ENCODE measurements around the gene GSS. TPM values are rescaled to one million over a fixed set of nuclear protein-coding genes. Genes with fewer than 3 reads are reported as not detected.

The GSS gene
- total and polyA plus RNA-seq, 4 experiments from 2014 or later = 32.2 to 43.3 (median 39.8) TPM

Small RNA genes lying within 50 kb of the gene (microRNA-seq; reads per million reads assigned to microRNA genes)
- gene MIR499A (ENCODE audit: borderline microRNAs expressed, borderline number of aligned reads, borderline replicate concordance) (not detected), gene MIR499B (ENCODE audit: borderline microRNAs expressed, borderline number of aligned reads, borderline replicate concordance) (not detected)

Other genes with a start within 250 kb of the GSS start
- gene NCOA6, start 130.2 kb downstream of the GSS start, total RNA-seq = 10 to 100 TPM; 29.5 to 29.9 TPM
- 10 to 100 TPM in 1 of 2 donors, under 1 TPM in 1; 0.60 to 12.9 TPM for gene NCOA6, start 130.2 kb downstream of the GSS start, polyA plus RNA-seq
- gene GGT7, start 83.0 kb downstream of the GSS start, total RNA-seq = 10 to 100 TPM; 35.3 to 37.2 TPM
- 1 to 10 TPM; 2.0 to 5.7 TPM for gene GGT7, start 83.0 kb downstream of the GSS start, polyA plus RNA-seq
- 10 to 100 TPM; 19.8 to 24.3 TPM for gene ACSS2, start 79.2 kb downstream of the GSS start, total RNA-seq
- gene ACSS2, start 79.2 kb downstream of the GSS start, polyA plus RNA-seq = 10 to 100 TPM; 11.4 to 14.1 TPM
- under 1 TPM; 0.39 to 0.47 TPM for gene MYH7B, start 62 bp upstream of the GSS start, total RNA-seq
- gene MYH7B, start 62 bp upstream of the GSS start, polyA plus RNA-seq = under 1 TPM in 1 of 2 donors, not detected in 1; 0.32 TPM
- 10 to 100 TPM; 61.2 to 63.0 TPM for gene TRPC4AP, start 137.0 kb upstream of the GSS start, total RNA-seq
- gene TRPC4AP, start 137.0 kb upstream of the GSS start, polyA plus RNA-seq = 10 to 100 TPM; 64.5 to 81.6 TPM
- gene EDEM2, start 191.5 kb upstream of the GSS start, total RNA-seq = 10 to 100 TPM; 27.2 to 27.6 TPM
- gene EDEM2, start 191.5 kb upstream of the GSS start, polyA plus RNA-seq = 10 to 100 TPM; 52.1 to 62.1 TPM
- gene PROCR, start 216.3 kb upstream of the GSS start, total RNA-seq = under 1 TPM; 0.42 to 0.61 TPM
- 1 to 10 TPM; 1.9 to 3.6 TPM for gene PROCR, start 216.3 kb upstream of the GSS start, polyA plus RNA-seq